Measurements from ENCODE around the gene TAS2R43.
"Not testable (repeated sequence)": the region's sequence is repeated elsewhere in the genome, so short reads cannot be mapped to it uniquely, and the experiment has no call there.

The TAS2R43 gene

GRCh38 chr12:11108862-11109261, 16.7 kb upstream of the TAS2R43 start:
- no peak for DNase-seq (ENCODE audit: extremely low read depth, low read depth)
- no peak for TF ChIP-seq CTCF (IDR thresholded peaks at IDR 0.05; ENCODE audit: low read depth, low read length, missing control alignments)
- H3K4me3 ChIP-seq (replicated peaks; ENCODE audit: low read depth, low read length) = no peak overlapping the region

- no peak for TF ChIP-seq CTCF (IDR thresholded peaks at IDR 0.05; ENCODE audit: low read depth, low read length, missing control alignments)
- DNase-seq (ENCODE audit: extremely low read depth, low read depth) = no peak
- H3K4me3 ChIP-seq (replicated peaks; ENCODE audit: low read depth, low read length) = no peak overlapping the region
Measured at GRCh38 chr12:11107719-11108118, 15.6 kb upstream of the TAS2R43 start.

- no peak overlapping the region for H3K4me3 ChIP-seq (replicated peaks; ENCODE audit: low read depth, low read length)
- no peak for DNase-seq (ENCODE audit: extremely low read depth, low read depth)
- no peak for TF ChIP-seq CTCF (IDR thresholded peaks at IDR 0.05; ENCODE audit: low read depth, low read length, missing control alignments)
Measured at GRCh38 chr12:11106288-11106687, 14.2 kb upstream of the TAS2R43 start.

- no peak for TF ChIP-seq CTCF (IDR thresholded peaks at IDR 0.05; ENCODE audit: low read depth, low read length, missing control alignments)
- H3K4me3 ChIP-seq (replicated peaks; ENCODE audit: low read depth, low read length) = no peak overlapping the region
- no peak for DNase-seq (ENCODE audit: extremely low read depth, low read depth)
Measured at GRCh38 chr12:11105546-11105945, 13.4 kb upstream of the TAS2R43 start.

- not testable (repeated sequence) for H3K4me3 ChIP-seq (replicated peaks; ENCODE audit: low read depth, low read length); DNase-seq (ENCODE audit: extremely low read depth, low read depth)
Measured at GRCh38 chr12:11094910-11095309, 2.8 kb upstream of the TAS2R43 start.

GRCh38 chr12:11089246-11089645, 2.9 kb downstream of the TAS2R43 start:
- TF ChIP-seq CTCF (IDR thresholded peaks at IDR 0.05; ENCODE audit: low read depth, low read length, missing control alignments) = no peak
- no peak for DNase-seq (ENCODE audit: extremely low read depth, low read depth)
- no peak overlapping the region for H3K4me3 ChIP-seq (replicated peaks; ENCODE audit: low read depth, low read length)

GRCh38 chr12:11085419-11085818, 6.7 kb downstream of the TAS2R43 start:
- no peak for DNase-seq (ENCODE audit: extremely low read depth, low read depth)
- no peak overlapping the region for H3K4me3 ChIP-seq (replicated peaks; ENCODE audit: low read depth, low read length)
- TF ChIP-seq CTCF (IDR thresholded peaks at IDR 0.05; ENCODE audit: low read depth, low read length, missing control alignments) = no peak
